Testis (tissue), 2 donors: Measurements from ENCODE around the gene PDLIM7.

Source experiments
- POLR2A ChIP-seq: fragments of 450-650 bp; IDR thresholded peaks from one replicate; pipeline ENCODE4 v1.6.1; 2017; ENCODE audit warnings: antibody characterized with exemption, mild to moderate bottlenecking, moderate library complexity
- TF ChIP-seq, protein P1 (sequence below), 3 experiments: fragments of 450-650 bp in 2 of 3; fragments of 200-600 bp in 1 of 3; sonication (generic) in 1 of 3; IDR thresholded peaks; one replicate each; pipeline ENCODE4 v1.5.1; 2016 to 2019; ENCODE audit warnings: antibody characterized with exemption in 3 of 3, mild to moderate bottlenecking in 2 of 3, moderate library complexity in 1 of 3

- TF ChIP-seq POLR2A = no peak
- TF ChIP-seq, protein P1, sequence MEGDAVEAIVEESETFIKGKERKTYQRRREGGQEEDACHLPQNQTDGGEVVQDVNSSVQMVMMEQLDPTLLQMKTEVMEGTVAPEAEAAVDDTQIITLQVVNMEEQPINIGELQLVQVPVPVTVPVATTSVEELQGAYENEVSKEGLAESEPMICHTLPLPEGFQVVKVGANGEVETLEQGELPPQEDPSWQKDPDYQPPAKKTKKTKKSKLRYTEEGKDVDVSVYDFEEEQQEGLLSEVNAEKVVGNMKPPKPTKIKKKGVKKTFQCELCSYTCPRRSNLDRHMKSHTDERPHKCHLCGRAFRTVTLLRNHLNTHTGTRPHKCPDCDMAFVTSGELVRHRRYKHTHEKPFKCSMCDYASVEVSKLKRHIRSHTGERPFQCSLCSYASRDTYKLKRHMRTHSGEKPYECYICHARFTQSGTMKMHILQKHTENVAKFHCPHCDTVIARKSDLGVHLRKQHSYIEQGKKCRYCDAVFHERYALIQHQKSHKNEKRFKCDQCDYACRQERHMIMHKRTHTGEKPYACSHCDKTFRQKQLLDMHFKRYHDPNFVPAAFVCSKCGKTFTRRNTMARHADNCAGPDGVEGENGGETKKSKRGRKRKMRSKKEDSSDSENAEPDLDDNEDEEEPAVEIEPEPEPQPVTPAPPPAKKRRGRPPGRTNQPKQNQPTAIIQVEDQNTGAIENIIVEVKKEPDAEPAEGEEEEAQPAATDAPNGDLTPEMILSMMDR (IDR thresholded peaks at IDR 0.05) = no peak
These were observed 23.4 kb downstream of the PDLIM7 start for GRCh38 chr5:177474002-177474476.
